HEK293 (cell line): ENCODE measurements around the gene KIF1A.

ENCODE experiments used
- CTCF ChIP-seq: fragments of 450-650 bp; formaldehyde crosslinking; IDR thresholded peaks from 2 replicates; pipeline ENCODE4 v1.5.1; 2016; ENCODE audit warnings: missing biosample characterization, missing genetic modification characterization
- ELK4 ChIP-seq: IDR thresholded peaks from 2 replicates; pipeline ENCODE4 v1.6.1; 2011; ENCODE audit warnings: mild to moderate bottlenecking, low read depth, low read length, borderline replicate concordance
- KLF1 ChIP-seq: fragments of 450-650 bp; formaldehyde crosslinking; IDR thresholded peaks from 2 replicates; pipeline ENCODE4 v1.5.1; 2016; ENCODE audit warnings: missing biosample characterization, missing genetic modification characterization
- PATZ1 ChIP-seq: fragments of 450-650 bp; formaldehyde crosslinking; IDR thresholded peaks from 2 replicates; pipeline ENCODE4 v1.5.1; 2016; ENCODE audit warnings: missing biosample characterization, missing genetic modification characterization
- REST ChIP-seq: fragments of 450-650 bp; formaldehyde crosslinking; IDR thresholded peaks from 2 replicates; pipeline ENCODE4 v1.5.1; 2016; ENCODE audit warnings: missing biosample characterization, missing genetic modification characterization
- SP2 ChIP-seq: fragments of 450-650 bp; formaldehyde crosslinking; IDR thresholded peaks from 2 replicates; pipeline ENCODE4 v1.5.1; 2016; ENCODE audit warnings: missing biosample characterization, missing genetic modification characterization
- YY1 ChIP-seq: fragments of 450-650 bp; formaldehyde crosslinking; IDR thresholded peaks from 2 replicates; pipeline ENCODE4 v1.5.1; 2018; ENCODE audit warnings: missing biosample characterization, missing genetic modification characterization
- ZBTB48 ChIP-seq: fragments of 450-650 bp; formaldehyde crosslinking; IDR thresholded peaks from 2 replicates; pipeline ENCODE4 v1.5.1; 2016; ENCODE audit warnings: missing biosample characterization, missing genetic modification characterization
- ZBTB7A ChIP-seq: fragments of 450-650 bp; formaldehyde crosslinking; IDR thresholded peaks from 2 replicates; pipeline ENCODE4 v1.5.1; 2016; ENCODE audit warnings: low read depth, missing biosample characterization, missing genetic modification characterization
- ZNF266 ChIP-seq: fragments of 450-650 bp; formaldehyde crosslinking; IDR thresholded peaks from 2 replicates; pipeline ENCODE4 v1.5.1; 2016; ENCODE audit warnings: missing biosample characterization, missing genetic modification characterization, low read depth
- ZNF274 ChIP-seq, 2 experiments: fragments of 200-500 bp in 1 of 2; fragments of 450-650 bp in 1 of 2; sonication (Bioruptor generic) in 1 of 2; formaldehyde crosslinking in 1 of 2; IDR thresholded peaks; 2 replicates each; pipeline versions ENCODE4 v1.5.1 to v1.6.1; 2014 to 2016; ENCODE audit warnings: borderline replicate concordance in 1 of 2, inconsistent platforms in 1 of 2, low read length in 1 of 2, missing biosample characterization in 1 of 2, missing genetic modification characterization in 1 of 2
- ZNF530 ChIP-seq: fragments of 450-650 bp; formaldehyde crosslinking; IDR thresholded peaks from 2 replicates; pipeline ENCODE4 v1.5.1; 2016; ENCODE audit warnings: low read depth, missing biosample characterization, missing genetic modification characterization
- ZNF560 ChIP-seq: fragments of 450-650 bp; formaldehyde crosslinking; IDR thresholded peaks from 2 replicates; pipeline ENCODE4 v1.5.1; 2017; ENCODE audit warnings: missing biosample characterization, missing genetic modification characterization, borderline replicate concordance

- TF ChIP-seq PATZ1 = no peak
- no peak for TF ChIP-seq CTCF
- TF ChIP-seq KLF1 (tag by site-specific recombination) = no peak
- no peak for TF ChIP-seq ZBTB48 (tag by site-specific recombination)
- TF ChIP-seq ZNF530 (tag by site-specific recombination) = no peak
- TF ChIP-seq ZNF266 = no peak
- no peak for TF ChIP-seq YY1 (tag by site-specific recombination)
- no peak for TF ChIP-seq ZBTB7A
- no peak for TF ChIP-seq ELK4
- no peak for TF ChIP-seq REST
- TF ChIP-seq ZNF274 (IDR thresholded peaks at IDR 0.05; ENCODE audit: low read length) = no peak
- no peak for TF ChIP-seq ZNF274 (tag by site-specific recombination; IDR thresholded peaks at IDR 0.05; ENCODE audit: borderline replicate concordance)
- no peak for TF ChIP-seq SP2 (tag by site-specific recombination)
- no peak for TF ChIP-seq ZNF560 (tag by site-specific recombination)
Observed at GRCh38 chr2:240731178-240731545, 88.9 kb downstream of the KIF1A start.
